ENCODE measurements around the gene TMEM266.

DNA sequence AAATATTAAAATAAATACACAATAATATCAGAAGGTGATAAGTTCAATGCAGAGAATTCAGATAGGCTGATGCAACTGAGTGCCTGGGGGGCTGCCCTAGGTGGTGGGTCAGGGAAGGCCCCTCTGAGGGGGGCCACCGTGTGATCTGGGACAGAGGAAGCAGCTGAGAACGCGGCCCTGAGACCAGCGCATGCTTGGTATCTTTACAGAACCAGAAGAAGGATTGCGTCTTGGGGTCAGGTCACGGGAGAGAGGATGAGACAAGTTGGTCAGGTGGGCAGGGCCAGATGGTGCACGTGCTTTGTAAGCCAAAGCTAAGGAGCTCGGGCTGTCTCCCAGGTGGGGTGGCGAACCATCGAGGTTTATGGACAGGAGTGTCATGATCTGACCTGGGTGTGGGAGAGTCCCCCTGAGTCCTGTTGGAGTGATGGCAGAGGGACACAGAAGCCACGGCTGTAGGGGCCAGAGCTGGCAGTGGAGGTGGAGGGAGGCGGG lies 130.3 kb downstream of the TMEM266 start:
- TF ChIP-seq POLR2AphosphoS5 (IDR thresholded peaks at IDR 0.05) (no peak), EP300 (IDR thresholded peaks at IDR 0.05) (no peak), POLR2A (IDR thresholded peaks at IDR 0.05) (no peak)
- TF ChIP-seq, protein P1, sequence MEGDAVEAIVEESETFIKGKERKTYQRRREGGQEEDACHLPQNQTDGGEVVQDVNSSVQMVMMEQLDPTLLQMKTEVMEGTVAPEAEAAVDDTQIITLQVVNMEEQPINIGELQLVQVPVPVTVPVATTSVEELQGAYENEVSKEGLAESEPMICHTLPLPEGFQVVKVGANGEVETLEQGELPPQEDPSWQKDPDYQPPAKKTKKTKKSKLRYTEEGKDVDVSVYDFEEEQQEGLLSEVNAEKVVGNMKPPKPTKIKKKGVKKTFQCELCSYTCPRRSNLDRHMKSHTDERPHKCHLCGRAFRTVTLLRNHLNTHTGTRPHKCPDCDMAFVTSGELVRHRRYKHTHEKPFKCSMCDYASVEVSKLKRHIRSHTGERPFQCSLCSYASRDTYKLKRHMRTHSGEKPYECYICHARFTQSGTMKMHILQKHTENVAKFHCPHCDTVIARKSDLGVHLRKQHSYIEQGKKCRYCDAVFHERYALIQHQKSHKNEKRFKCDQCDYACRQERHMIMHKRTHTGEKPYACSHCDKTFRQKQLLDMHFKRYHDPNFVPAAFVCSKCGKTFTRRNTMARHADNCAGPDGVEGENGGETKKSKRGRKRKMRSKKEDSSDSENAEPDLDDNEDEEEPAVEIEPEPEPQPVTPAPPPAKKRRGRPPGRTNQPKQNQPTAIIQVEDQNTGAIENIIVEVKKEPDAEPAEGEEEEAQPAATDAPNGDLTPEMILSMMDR (IDR thresholded peaks at IDR 0.05) = no peak

Data from stomach (tissue), 4 donors.